Cardiac fibroblast (primary cell): Measurements from ENCODE around the gene ERVH48-1.
"Not testable (repeated sequence)": the region's sequence is repeated elsewhere in the genome, so short reads cannot be mapped to it uniquely, and the experiment has no call there.

ENCODE experiments used
- DNase-seq, 2 donors: peaks; one replicate each; pipeline versions ENCODE4 v3.0.0 to v3.0.0-alpha.2; 2010; ENCODE audit warnings: low read depth in 2 of 2
- H3K4me3 ChIP-seq, 2 donors: replicated peaks in 1 of 2; 1 replicate in 1 of 2; 2 replicates in 1 of 2; pipeline ENCODE4 v1.5.1; 2011; ENCODE audit warnings: low read depth in 2 of 2, low read length in 2 of 2, mild to moderate bottlenecking in 2 of 2, moderate library complexity in 1 of 2
- CTCF ChIP-seq: IDR thresholded peaks from one replicate; pipeline ENCODE4 v1.5.1; 2011; ENCODE audit warnings: low read depth, mild to moderate bottlenecking, low read length, inconsistent platforms

ERVH48-1 gene

DNA sequence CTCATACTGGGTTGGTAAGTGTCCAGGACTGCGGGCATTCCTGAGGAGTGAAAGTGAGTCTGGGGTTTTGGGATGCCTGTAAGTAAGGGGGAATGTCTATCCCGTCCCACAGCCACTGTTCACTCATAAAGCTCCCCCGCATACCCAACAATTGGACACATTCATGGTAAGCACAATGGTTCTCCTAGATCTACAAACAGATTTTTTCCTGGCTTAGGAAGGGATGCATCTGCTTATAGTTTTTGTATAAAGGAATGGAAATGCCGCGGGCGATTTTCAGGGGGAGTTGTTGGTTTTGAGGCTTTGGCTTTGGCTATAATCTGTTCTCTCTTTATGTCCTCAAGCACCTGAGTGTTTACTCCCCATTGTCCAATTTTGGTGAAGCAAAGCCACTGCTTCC is 7.1 kb downstream of the ERVH48-1 start:
- DNase-seq = no peak

DNA sequence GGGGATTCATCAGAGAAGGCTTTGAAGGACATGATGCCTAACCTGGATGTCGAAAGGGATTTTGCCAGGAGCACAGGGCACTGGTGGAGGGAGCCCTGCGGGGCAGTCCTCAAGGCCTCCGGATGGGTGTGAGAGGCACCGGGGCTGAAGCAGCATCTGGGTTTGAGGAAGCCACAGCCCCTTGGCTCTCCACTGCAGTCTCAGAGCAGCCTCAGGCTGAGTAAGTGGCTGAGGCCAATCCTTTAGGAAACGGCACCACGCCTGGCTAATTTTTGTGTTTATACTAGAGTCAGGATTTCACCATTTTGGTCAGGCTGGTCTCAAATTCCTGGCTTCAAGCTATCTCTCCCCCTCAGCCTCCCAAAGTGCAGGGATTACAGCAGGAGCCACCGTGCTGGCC is 12.0 kb downstream of the ERVH48-1 start:
- no peak for DNase-seq
- no peak for TF ChIP-seq CTCF
- no peak overlapping the region for H3K4me3 ChIP-seq

More for the DNA sequence above, 7.1 kb downstream of the ERVH48-1 start:
- H3K4me3 ChIP-seq = no peak overlapping the region
- no peak for TF ChIP-seq CTCF

DNA sequence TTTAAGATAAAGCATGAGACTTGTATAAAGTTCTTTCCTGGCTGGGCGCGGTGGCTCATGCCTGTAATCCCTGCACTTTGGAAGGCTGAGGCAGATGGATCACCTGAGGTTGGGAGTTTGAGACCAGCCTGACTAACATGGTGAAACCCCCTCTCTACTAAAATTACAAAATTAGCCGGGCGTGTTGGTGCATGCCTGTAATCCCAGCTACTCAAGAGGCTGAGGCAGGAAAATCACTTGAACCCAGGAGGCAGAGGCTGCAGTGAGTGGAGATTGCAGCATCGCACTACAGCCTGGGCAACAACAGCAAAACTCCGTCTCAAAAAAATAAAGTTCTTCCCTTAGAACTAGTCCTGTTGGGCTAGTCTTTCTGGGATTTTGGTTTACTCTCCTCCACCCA is 13.5 kb downstream of the ERVH48-1 start:
- DNase-seq, H3K4me3 ChIP-seq: not testable (repeated sequence)

DNA sequence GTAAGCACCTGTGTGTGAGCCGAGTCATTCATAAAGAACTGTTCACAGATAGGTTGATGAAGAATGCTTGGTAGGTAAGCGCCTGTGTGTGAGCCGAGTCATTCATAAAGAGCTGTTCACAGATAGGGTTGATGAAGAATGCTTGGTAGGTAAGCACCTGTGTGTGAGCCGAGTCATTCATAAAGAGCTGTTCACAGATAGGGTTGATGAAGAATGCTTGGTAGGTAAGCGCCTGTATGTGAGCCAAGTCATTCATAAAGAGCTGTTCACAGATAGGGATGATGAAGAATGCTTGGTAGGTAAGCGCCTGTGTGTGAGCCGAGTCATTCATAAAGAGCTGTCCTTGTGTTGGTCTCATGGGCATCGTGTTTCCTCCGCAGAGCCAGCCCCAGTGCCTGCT is 16.9 kb downstream of the ERVH48-1 start:
- not testable (repeated sequence) for H3K4me3 ChIP-seq, DNase-seq

GRCh38 chr21:42906233-42906632 is 19.2 kb downstream of the ERVH48-1 start:
- no peak for TF ChIP-seq CTCF
- no peak overlapping the region for H3K4me3 ChIP-seq
- DNase-seq = no peak

DNA sequence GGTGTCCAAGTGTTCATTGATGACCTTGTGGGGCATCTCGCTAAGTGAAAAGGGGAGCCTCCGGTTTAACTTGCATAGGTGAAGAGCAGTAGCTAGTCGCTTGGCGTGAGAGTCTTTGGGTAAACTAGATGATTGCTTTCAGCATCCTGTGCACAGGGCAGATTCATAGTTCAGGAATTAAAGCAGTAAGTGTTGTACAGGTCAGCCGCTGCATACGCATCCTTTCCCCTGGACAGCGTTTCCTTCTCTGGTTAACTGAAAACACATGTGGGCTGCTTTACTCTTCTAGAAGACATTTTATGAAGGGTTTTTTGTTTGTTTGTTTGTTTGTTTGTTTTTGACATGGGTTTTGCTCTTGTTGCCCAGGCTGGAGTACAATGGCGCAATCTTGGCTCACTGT is 20.2 kb downstream of the ERVH48-1 start:
- peak in 1 of 2 donors; percentile 8 for DNase-seq
- no peak for TF ChIP-seq CTCF
- H3K4me3 ChIP-seq = no peak overlapping the region

DNA sequence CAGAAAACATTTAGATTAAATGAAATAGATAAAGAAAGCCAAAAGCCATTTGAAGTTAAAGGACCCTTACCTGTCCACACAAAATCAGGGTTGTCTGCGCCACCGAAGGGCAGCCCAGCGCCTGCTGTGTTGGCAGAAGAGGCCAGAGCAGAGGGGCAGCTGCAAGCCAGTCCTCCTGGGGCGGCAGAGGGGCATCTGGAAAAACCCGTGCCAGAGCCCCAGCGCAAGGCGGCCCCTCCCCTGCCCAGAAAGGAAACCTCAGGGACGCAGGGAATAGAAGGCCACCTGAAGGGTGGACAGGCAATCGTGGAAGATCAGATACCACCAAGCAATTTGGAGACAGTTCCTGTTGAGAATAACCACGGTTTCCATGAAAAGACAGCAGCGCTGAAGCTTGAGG is 21.6 kb downstream of the ERVH48-1 start:
- no peak overlapping the region for H3K4me3 ChIP-seq
- TF ChIP-seq CTCF = no peak
- no peak for DNase-seq

- H3K4me3 ChIP-seq = no peak overlapping the region
- TF ChIP-seq CTCF = no peak
- DNase-seq = no peak
These were observed 25.0 kb downstream of the ERVH48-1 start for GRCh38 chr21:42900446-42900845.
